IMR-90 (cell line): ENCODE results near the gene CFAP90. TPM values are rescaled to one million over a fixed set of nuclear protein-coding genes. Genes with fewer than 3 reads are reported as not detected.

ENCODE experiments used
- ATAC-seq: fragments of 200-7000 bp; cut with Tn5 transposase; 2 replicates; pipeline ENCODE4 v1.9.1; 2020; ENCODE audit warnings: low read depth, mild to moderate bottlenecking, moderate library complexity
- BruUV-seq: library from RNA; stranded (reverse); fragments of 400-500 nt; replicated peaks from 2 replicates; lab custom pipeline; 2021; lab: Mats Ljungman, UMichigan
- CTCF ChIA-PET: fragments of 300-600 bp; formaldehyde crosslinking; extraction: SDS; loops from one replicate; lab custom pipeline; 2021; ENCODE audit warnings: antibody characterized with exemption; lab: Yijun Ruan, JAX
- POLR2A ChIA-PET: fragments of 300-600 bp; sonication (Branson Sonifier 250); formaldehyde crosslinking; loops from one replicate; lab custom pipeline; 2022; ENCODE audit warnings: antibody characterized with exemption; ENCODE audit not compliant: unreplicated experiment; lab: Charles Lee
- DNase-seq: peaks from one replicate; pipeline ENCODE4 v3.0.0; 2013
- H2AFZ ChIP-seq: replicated peaks from 2 replicates; pipeline ENCODE3; 2013; ENCODE audit warnings: low read length, mild to moderate bottlenecking; ENCODE audit not compliant: poor library complexity
- H2AK5ac ChIP-seq: 2 replicates; pipeline ENCODE4 v1.6.1; 2013; ENCODE audit warnings: low read depth, low read length, inconsistent platforms
- H2AK9ac ChIP-seq: replicated peaks from 2 replicates; pipeline ENCODE3; 2013; ENCODE audit warnings: mild to moderate bottlenecking, low read depth, low read length, moderate library complexity; ENCODE audit not compliant: poor library complexity
- H2BK120ac ChIP-seq: 2 replicates; pipeline ENCODE4 v1.6.1; 2013; ENCODE audit warnings: low read depth, low read length, inconsistent platforms
- H2BK15ac ChIP-seq: 3 replicates; pipeline ENCODE4 v1.6.1; 2013; ENCODE audit warnings: low read depth, low read length, inconsistent platforms
- H2BK20ac ChIP-seq: 2 replicates; pipeline ENCODE4 v1.6.1; 2013; ENCODE audit warnings: low read depth, mild to moderate bottlenecking, inconsistent platforms, low read length, moderate library complexity
- H2BK5ac ChIP-seq: 2 replicates; pipeline ENCODE4 v1.6.1; 2013; ENCODE audit warnings: mild to moderate bottlenecking, low read depth, low read length, inconsistent platforms; ENCODE audit not compliant: poor library complexity, severe bottlenecking
- H3K14ac ChIP-seq: replicated peaks from 2 replicates; pipeline ENCODE4 v1.6.1; 2013; ENCODE audit warnings: low read depth, low read length, inconsistent platforms
- H3K18ac ChIP-seq: 2 replicates; pipeline ENCODE4 v1.6.1; 2013; ENCODE audit warnings: low read depth, low read length, control low read depth
- H3K23ac ChIP-seq: 2 replicates; pipeline ENCODE4 v1.6.1; 2013; ENCODE audit warnings: low read depth, low read length, inconsistent platforms
- H3K27ac ChIP-seq: 2 replicates; pipeline ENCODE4 v1.5.1; 2013; ENCODE audit warnings: mild to moderate bottlenecking, control low read depth, low read length; ENCODE audit not compliant: insufficient read depth
- H3K27me3 ChIP-seq: 2 replicates; pipeline ENCODE4 v1.6.1; 2013; ENCODE audit warnings: low read length; ENCODE audit not compliant: control insufficient read depth, insufficient read depth
- H3K36me3 ChIP-seq: 2 replicates; pipeline ENCODE4 v1.6.1; 2013; ENCODE audit warnings: low read length, mixed read lengths; ENCODE audit not compliant: control insufficient read depth, insufficient read depth
- H3K4ac ChIP-seq: 2 replicates; pipeline ENCODE4 v1.6.1; 2013; ENCODE audit warnings: low read depth, low read length, inconsistent platforms
- H3K4me1 ChIP-seq: 2 replicates; pipeline ENCODE4 v1.6.1; 2013; ENCODE audit warnings: low read length, mixed read lengths; ENCODE audit not compliant: control insufficient read depth, insufficient read depth
- H3K4me2 ChIP-seq: 2 replicates; pipeline ENCODE4 v1.6.1; 2013; ENCODE audit warnings: low read depth, mild to moderate bottlenecking, control low read depth, low read length, moderate library complexity
- H3K4me3 ChIP-seq: 2 replicates; pipeline ENCODE4 v1.5.1; 2013; ENCODE audit warnings: low read depth, mild to moderate bottlenecking, control low read depth, low read length, moderate library complexity; ENCODE audit not compliant: insufficient read depth
- H3K56ac ChIP-seq: 2 replicates; pipeline ENCODE4 v1.6.1; 2013; ENCODE audit warnings: low read length, inconsistent platforms; ENCODE audit not compliant: insufficient read depth; ENCODE audit errors: extremely low read depth
- H3K79me1 ChIP-seq, 2 experiments: 2 replicates each; pipeline ENCODE4 v1.6.1; 2013; ENCODE audit warnings: low read length in 2 of 2, inconsistent platforms in 1 of 2, low read depth in 1 of 2
- H3K9ac ChIP-seq: 2 replicates; pipeline ENCODE4 v1.6.1; 2013; ENCODE audit warnings: low read depth, low read length, control low read depth
- H3K9me1 ChIP-seq: 2 replicates; pipeline ENCODE4 v1.6.1; 2013; ENCODE audit warnings: low read length, inconsistent platforms; ENCODE audit not compliant: insufficient read depth
- H3K9me3 ChIP-seq: 2 replicates; pipeline ENCODE4 v1.6.1; 2013; ENCODE audit warnings: low read length; ENCODE audit not compliant: control insufficient read depth, insufficient read depth
- H4K20me1 ChIP-seq: 2 replicates; pipeline ENCODE4 v1.6.1; 2013; ENCODE audit warnings: low read length, inconsistent platforms; ENCODE audit not compliant: insufficient read depth
- H4K5ac ChIP-seq: 2 replicates; pipeline ENCODE4 v1.6.1; 2013; ENCODE audit warnings: mild to moderate bottlenecking, low read depth, low read length, control low read depth
- H4K8ac ChIP-seq, 2 experiments: 2 replicates each; pipeline ENCODE4 v1.6.1; 2013; ENCODE audit warnings: low read depth in 2 of 2, low read length in 2 of 2, control low read depth in 1 of 2, inconsistent platforms in 1 of 2
- H4K91ac ChIP-seq: 2 replicates; pipeline ENCODE4 v1.6.1; 2013; ENCODE audit warnings: low read depth, low read length, inconsistent platforms; ENCODE audit not compliant: insufficient read depth
- BHLHE40 ChIP-seq: fragments of 150-350 bp; IDR thresholded peaks from 2 replicates; pipeline ENCODE4 v1.6.1; 2016; ENCODE audit warnings: mild to moderate bottlenecking, low read depth, low read length
- CEBPB ChIP-seq: IDR thresholded peaks from 2 replicates; pipeline ENCODE4 v1.6.1; 2012; ENCODE audit warnings: low read depth, low read length, improper control_type of control experiment
- CHD1 ChIP-seq: IDR thresholded peaks from 2 replicates; pipeline ENCODE4 v1.6.1; 2012; ENCODE audit warnings: low read depth, low read length, improper control_type of control experiment
- CTCF ChIP-seq: conservative IDR thresholded peaks from 2 replicates; pipeline ENCODE4 v1.5.1; 2012; ENCODE audit warnings: mild to moderate bottlenecking, low read depth, low read length, improper control_type of control experiment
- ELK1 ChIP-seq: fragments of 150-350 bp; IDR thresholded peaks from 2 replicates; pipeline ENCODE4 v1.6.1; 2016; ENCODE audit warnings: low read depth, mild to moderate bottlenecking, low read length, moderate library complexity, borderline replicate concordance
- FOS ChIP-seq: fragments of 150-350 bp; IDR thresholded peaks from 2 replicates; pipeline ENCODE4 v1.6.1; 2016; ENCODE audit warnings: low read depth, low read length
- MAFK ChIP-seq: IDR thresholded peaks from 2 replicates; pipeline ENCODE4 v1.6.1; 2012; ENCODE audit warnings: low read depth, low read length, improper control_type of control experiment
- MAZ ChIP-seq: IDR thresholded peaks from 2 replicates; pipeline ENCODE4 v1.6.1; 2012; ENCODE audit warnings: low read depth, mild to moderate bottlenecking, low read length, improper control_type of control experiment, moderate library complexity, borderline replicate concordance
- MXI1 ChIP-seq: IDR thresholded peaks from 2 replicates; pipeline ENCODE4 v1.6.1; 2012; ENCODE audit warnings: low read depth, mild to moderate bottlenecking, low read length, moderate library complexity, borderline replicate concordance
- NFE2L2 ChIP-seq: fragments of 150-350 bp; IDR thresholded peaks from 2 replicates; pipeline ENCODE4 v1.6.1; 2016; ENCODE audit warnings: low read depth, mild to moderate bottlenecking, low read length
- POLR2A ChIP-seq: IDR thresholded peaks from 2 replicates; pipeline ENCODE4 v1.6.1; 2012; ENCODE audit warnings: mild to moderate bottlenecking, low read depth, low read length
- RAD21 ChIP-seq: IDR thresholded peaks from 2 replicates; pipeline ENCODE4 v1.6.1; 2012; ENCODE audit warnings: low read length, improper control_type of control experiment
- RCOR1 ChIP-seq: IDR thresholded peaks from 2 replicates; pipeline ENCODE4 v1.6.1; 2012; ENCODE audit warnings: mild to moderate bottlenecking, low read length, improper control_type of control experiment; ENCODE audit not compliant: insufficient replicate concordance
- RFX5 ChIP-seq: IDR thresholded peaks from 2 replicates; pipeline ENCODE4 v1.8.0; 2012; ENCODE audit warnings: low read depth, mild to moderate bottlenecking, low read length, moderate library complexity
- SMC3 ChIP-seq: fragments of 150-350 bp; IDR thresholded peaks from 2 replicates; pipeline ENCODE4 v1.6.1; 2016; ENCODE audit warnings: low read depth, mild to moderate bottlenecking, antibody characterized with exemption, low read length, moderate library complexity
- USF2 ChIP-seq: fragments of 150-350 bp; IDR thresholded peaks from 2 replicates; pipeline ENCODE4 v1.6.1; 2017; ENCODE audit warnings: mild to moderate bottlenecking, antibody characterized with exemption, low read length, low read depth
- WGBS, 2 experiments: methylation state at CpG; one replicate each; pipeline versions ENCODE4 v1.1.5 to v1.1.7; 2013; ENCODE audit warnings: missing lambda C conversion rate in 2 of 2; ENCODE audit not compliant: insufficient read length in 1 of 2; ENCODE audit errors: extremely low coverage in 2 of 2; 5-methylcytosine and 5-hydroxymethylcytosine counted together
- dilution Hi-C: fragments of 300-500 bp; cut with HindIII; formaldehyde crosslinking; loops from one replicate; pipeline ENCODE4 v1.14.3; 2018; ENCODE audit warnings: low sequenced_read_pairs; ENCODE audit not compliant: unreplicated experiment
- in situ Hi-C: fragments of 300-500 bp; cut with MboI; formaldehyde crosslinking; loops from 3 replicates; pipeline ENCODE4 v1.14.3; 2019; ENCODE audit warnings: low sequenced_read_pairs, inconsistent platforms, mixed read lengths
- intact Hi-C: fragments of 100-400 bp; cut with micrococcal nuclease; formaldehyde crosslinking; loops from 2 replicates; pipeline ENCODE4 v1.10.0; 2022
- polyA plus RNA-seq, 3 experiments: library from polyadenylated mRNA; depleted of rRNA; stranded (reverse); fragments of >200 nt; gene quantifications; 2 replicates each; pipeline ENCODE4 v1.2.3, GENCODE V29; 2012; ENCODE audit warnings: low replicate concordance in 1 of 3
- total RNA-seq: library from RNA; depleted of rRNA; stranded (reverse); fragments of >200 nt; gene quantifications from 2 replicates; pipeline ENCODE4 v1.2.3, GENCODE V29; 2012

The CFAP90 gene
- total and polyA plus RNA-seq, 2 of the 4 experiments (the other 2 are of a cell fraction) = 0.09 TPM; not detected in 1

- Histone ChIP-seq H2BK120ac (no peak overlapping the region), H2AK9ac (no peak overlapping the region), H3K79me1 (no peaks in the 10 kb centered on the region), H2BK5ac (no peak overlapping the region), H3K14ac (no peak overlapping the region), H4K5ac (no peak overlapping the region), H3K36me3 (peaks cover 13% of the 10 kb centered on the region), H3K9me1 (0 out of 2 replicates have a peak, but pooled peaks cover 4% of the 10 kb centered on the region), H3K4me2 (no peak overlapping the region), H3K9me3 (no peaks in the 10 kb centered on the region), H3K9ac (no peak overlapping the region), H4K20me1 (no peaks in the 10 kb centered on the region), H3K27me3 (no peaks in the 10 kb centered on the region), H4K8ac (no peak overlapping the region), H2BK15ac (no peak overlapping the region), H2BK20ac (no peak overlapping the region), H3K4me1 (no peaks in the 10 kb centered on the region), H2AK5ac (no peak overlapping the region), H4K91ac (no peak overlapping the region), H2AFZ (peak overlapping the region; percentile 16), H3K4me3 (no peak overlapping the region), H3K4ac (no peak overlapping the region), H3K27ac (no peak overlapping the region), H3K23ac (no peak overlapping the region), H3K18ac (no peak overlapping the region), H3K56ac (no peak overlapping the region)
- in situ Hi-C loops = no loop called here
- intact Hi-C loops = no loop called here
- WGBS, 2 experiments = no CpG with 5 or more reads among the region's 5 CpGs
- ATAC-seq (no peak), DNase-seq (no peak)
- CTCF ChIA-PET = interaction anchor here (0.7 kb wide), 1 partner anchor 13 kb away, joined by 3 read pairs; no protein-coding TSS in a partner anchor
- no peak for TF ChIP-seq ELK1
- TF ChIP-seq RFX5 = no peak
- no peak for TF ChIP-seq CTCF
- TF ChIP-seq CEBPB = no peak
- no peak for TF ChIP-seq RCOR1
- TF ChIP-seq BHLHE40 = no peak
- TF ChIP-seq RAD21 = no peak
- TF ChIP-seq NFE2L2 = no peak
- TF ChIP-seq SMC3 = no peak
- TF ChIP-seq MXI1 = no peak
- TF ChIP-seq USF2 = no peak
- no peak for TF ChIP-seq FOS
- TF ChIP-seq POLR2A = no peak
- TF ChIP-seq CHD1 = no peak
- no peak for TF ChIP-seq MAFK
- TF ChIP-seq MAZ = no peak
- POLR2A ChIA-PET = interaction anchor here (1.4 kb wide), 1 partner anchor 11 kb away, joined by 4 read pairs; the partner anchor contains the start of gene FASTKD3
- dilution Hi-C loops = no loop called here
- BruUV-seq = no TSS peak
These were observed 6.4 kb upstream of the CFAP90 start for GRCh38 chr5:7857361-7857760.
